Progenitor cell of endocrine pancreas (in vitro differentiated cells): ENCODE data around the gene ENG. TPM values are rescaled to one million over a fixed set of nuclear protein-coding genes. Genes with fewer than 3 reads are reported as not detected.

Experiments used
- DNase-seq: peaks from one replicate; pipeline ENCODE4 v3.0.0; 2021; ENCODE audit warnings: low spot score; ENCODE audit not compliant: unreplicated experiment
- H3K27ac Mint-ChIP-seq: 2 replicates; pipeline ENCODE4 v1.8.0; 2021; ENCODE audit warnings: mild to moderate bottlenecking, moderate library complexity, mixed read lengths
- H3K27me3 Mint-ChIP-seq: 2 replicates; pipeline ENCODE4 v1.8.0; 2021; ENCODE audit warnings: mixed read lengths
- H3K36me3 Mint-ChIP-seq: 2 replicates; pipeline ENCODE4 v1.8.0; 2022; ENCODE audit warnings: mixed read lengths; ENCODE audit not compliant: insufficient read depth
- H3K4me1 Mint-ChIP-seq: 2 replicates; pipeline ENCODE4 v1.8.0; 2021; ENCODE audit warnings: low read depth, mixed read lengths
- H3K4me3 Mint-ChIP-seq: 2 replicates; pipeline ENCODE4 v1.8.0; 2021; ENCODE audit warnings: low read depth, mild to moderate bottlenecking, moderate library complexity, mixed read lengths
- H3K9me3 Mint-ChIP-seq: 2 replicates; pipeline ENCODE4 v1.8.0; 2021; ENCODE audit warnings: low read depth, mixed read lengths
- total RNA-seq: library from RNA; stranded (reverse); gene quantifications from 2 replicates; pipeline ENCODE4 v1.2.1, GENCODE V29; 2021
- TF ChIP-seq, protein P1 (sequence below): fragments of 200-600 bp; sonication (generic); IDR thresholded peaks from one replicate; pipeline ENCODE4 v1.5.0; 2021; ENCODE audit warnings: antibody characterized with exemption, mild to moderate bottlenecking; ENCODE audit not compliant: unreplicated experiment

The ENG gene
- total RNA-seq, 1 donor from 2014 or later, result 0.91 TPM

DNA sequence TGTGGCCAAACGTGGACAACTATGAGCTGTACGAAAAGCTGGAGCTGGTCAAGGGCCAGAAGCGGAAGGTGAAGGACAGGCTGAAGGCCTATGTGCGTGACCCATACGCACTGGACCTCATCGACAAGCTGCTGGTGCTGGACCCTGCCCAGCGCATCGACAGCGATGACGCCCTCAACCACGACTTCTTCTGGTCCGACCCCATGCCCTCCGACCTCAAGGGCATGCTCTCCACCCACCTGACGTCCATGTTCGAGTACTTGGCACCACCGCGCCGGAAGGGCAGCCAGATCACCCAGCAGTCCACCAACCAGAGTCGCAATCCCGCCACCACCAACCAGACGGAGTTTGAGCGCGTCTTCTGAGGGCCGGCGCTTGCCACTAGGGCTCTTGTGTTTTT is 65.3 kb downstream of the ENG start:
- Mint-ChIP-seq H3K4me1 (peaks cover 7% of the 10 kb centered on the region), H3K9me3 (no peaks in the 10 kb centered on the region), H3K27ac (no peak overlapping the region), H3K36me3 (peaks cover 21% of the 10 kb centered on the region), H3K27me3 (no peaks in the 10 kb centered on the region), H3K4me3 (no peak overlapping the region)
- TF ChIP-seq, protein P1, sequence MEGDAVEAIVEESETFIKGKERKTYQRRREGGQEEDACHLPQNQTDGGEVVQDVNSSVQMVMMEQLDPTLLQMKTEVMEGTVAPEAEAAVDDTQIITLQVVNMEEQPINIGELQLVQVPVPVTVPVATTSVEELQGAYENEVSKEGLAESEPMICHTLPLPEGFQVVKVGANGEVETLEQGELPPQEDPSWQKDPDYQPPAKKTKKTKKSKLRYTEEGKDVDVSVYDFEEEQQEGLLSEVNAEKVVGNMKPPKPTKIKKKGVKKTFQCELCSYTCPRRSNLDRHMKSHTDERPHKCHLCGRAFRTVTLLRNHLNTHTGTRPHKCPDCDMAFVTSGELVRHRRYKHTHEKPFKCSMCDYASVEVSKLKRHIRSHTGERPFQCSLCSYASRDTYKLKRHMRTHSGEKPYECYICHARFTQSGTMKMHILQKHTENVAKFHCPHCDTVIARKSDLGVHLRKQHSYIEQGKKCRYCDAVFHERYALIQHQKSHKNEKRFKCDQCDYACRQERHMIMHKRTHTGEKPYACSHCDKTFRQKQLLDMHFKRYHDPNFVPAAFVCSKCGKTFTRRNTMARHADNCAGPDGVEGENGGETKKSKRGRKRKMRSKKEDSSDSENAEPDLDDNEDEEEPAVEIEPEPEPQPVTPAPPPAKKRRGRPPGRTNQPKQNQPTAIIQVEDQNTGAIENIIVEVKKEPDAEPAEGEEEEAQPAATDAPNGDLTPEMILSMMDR, result no peak
- no peak for DNase-seq

DNA sequence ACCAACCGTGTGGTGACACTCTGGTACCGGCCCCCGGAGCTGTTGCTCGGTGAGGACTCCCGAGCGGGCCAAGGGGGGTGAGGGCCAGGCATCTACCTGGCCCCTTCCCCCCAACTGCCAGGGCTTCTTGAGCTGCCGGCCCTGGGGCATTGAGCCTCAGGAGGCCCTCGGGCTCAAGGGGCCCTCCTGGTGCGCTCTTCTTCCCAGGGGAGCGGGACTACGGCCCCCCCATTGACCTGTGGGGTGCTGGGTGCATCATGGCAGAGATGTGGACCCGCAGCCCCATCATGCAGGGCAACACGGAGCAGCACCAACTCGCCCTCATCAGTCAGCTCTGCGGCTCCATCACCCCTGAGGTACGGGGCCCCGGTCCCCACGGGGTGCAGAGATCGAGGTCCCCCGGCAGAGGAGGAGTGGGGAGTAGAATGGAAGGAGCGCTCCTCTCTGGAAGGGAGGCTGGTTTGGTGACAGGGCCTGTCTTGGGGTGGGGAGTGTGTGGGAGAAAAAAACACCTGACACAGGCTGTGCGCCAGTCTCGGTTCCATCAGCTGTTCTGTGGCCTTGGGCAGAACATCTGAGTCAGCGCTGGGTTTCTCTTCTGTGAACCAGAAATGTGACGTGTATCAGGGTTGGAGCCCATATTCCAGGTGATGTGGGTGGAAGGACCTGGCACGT is 66.0 kb downstream of the ENG start:
- Mint-ChIP-seq H3K27me3 (no peaks in the 10 kb centered on the region), H3K9me3 (no peaks in the 10 kb centered on the region), H3K36me3 (peaks cover 21% of the 10 kb centered on the region), H3K4me1 (peaks cover 7% of the 10 kb centered on the region), H3K4me3 (no peak overlapping the region), H3K27ac (no peak overlapping the region)
- TF ChIP-seq, protein P1, result no peak
- no peak for DNase-seq

DNA sequence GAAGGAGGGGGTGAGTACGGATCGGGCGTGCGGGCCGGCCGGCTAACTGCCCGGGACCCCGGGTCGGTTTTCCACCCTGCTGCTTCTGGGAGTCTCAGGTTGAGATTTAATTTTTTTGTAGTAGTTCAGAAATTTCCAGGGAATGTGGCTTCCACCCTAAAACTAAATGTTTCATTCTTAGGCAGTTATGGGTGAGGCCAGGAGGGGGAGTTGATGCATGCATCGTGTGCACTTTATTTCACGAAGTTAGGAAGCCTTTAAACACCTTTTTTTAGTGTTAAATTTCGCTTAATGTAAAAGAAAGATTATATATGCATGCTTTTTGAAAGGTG is 67.7 kb downstream of the ENG start:
- no peak for DNase-seq
- H3K4me3 Mint-ChIP-seq, result peak overlapping the region; percentile 88
- peaks cover 6% of the 10 kb centered on the region for H3K4me1 Mint-ChIP-seq
- no peaks in the 10 kb centered on the region for H3K27me3 Mint-ChIP-seq
- peaks cover 18% of the 10 kb centered on the region for H3K36me3 Mint-ChIP-seq
- TF ChIP-seq, protein P1, result peak; percentile 43
- H3K9me3 Mint-ChIP-seq, result no peaks in the 10 kb centered on the region
- peak overlapping the region; percentile 90 for H3K27ac Mint-ChIP-seq

DNA sequence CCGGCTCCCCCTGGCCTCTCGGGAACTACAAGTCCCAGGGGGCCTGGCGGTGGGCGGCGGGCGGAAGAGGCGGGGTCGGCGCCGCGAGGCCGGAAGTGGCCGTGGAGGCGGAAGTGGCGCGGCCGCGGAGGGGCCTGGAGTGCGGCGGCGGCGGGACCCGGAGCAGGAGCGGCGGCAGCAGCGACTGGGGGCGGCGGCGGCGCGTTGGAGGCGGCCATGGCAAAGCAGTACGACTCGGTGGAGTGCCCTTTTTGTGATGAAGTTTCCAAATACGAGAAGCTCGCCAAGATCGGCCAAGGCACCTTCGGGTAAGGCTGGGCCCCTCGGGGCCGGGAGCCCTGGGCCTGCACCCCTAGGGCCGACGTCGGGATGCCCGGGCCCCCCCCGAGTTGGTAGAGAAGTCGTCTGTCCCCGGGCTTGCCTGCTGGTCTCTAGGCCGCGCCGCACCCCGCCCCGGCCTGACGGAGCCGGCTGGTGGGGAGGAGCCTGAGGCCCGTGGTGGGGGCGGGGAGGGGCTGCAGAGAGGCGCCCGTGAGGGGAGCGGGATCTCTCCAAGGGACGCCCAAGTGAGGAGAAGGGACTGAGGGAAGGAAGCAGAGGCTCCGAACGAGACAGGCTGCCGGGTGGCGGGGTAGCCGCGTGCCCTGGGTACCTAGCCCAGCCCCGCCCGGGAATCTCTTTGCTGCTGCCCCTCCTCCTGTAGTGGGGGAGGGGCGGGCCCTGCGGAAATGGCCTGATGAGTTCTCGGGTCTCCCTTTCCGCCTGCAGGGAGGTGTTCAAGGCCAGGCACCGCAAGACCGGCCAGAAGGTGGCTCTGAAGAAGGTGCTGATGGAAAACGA is 68.3 kb downstream of the ENG start, which contains the start of gene CDK9:
TSS of gene CDK9 (plus strand) at position 102 of the 840 bp plus-strand sequence. CDS start at position 217, 115 bp downstream.
- Mint-ChIP-seq H3K4me3 (peak within 1 kb of the TSS; percentile 88), H3K27ac (peak within 1 kb of the TSS; percentile 90), H3K9me3 (no peaks in the 10 kb centered on the region), H3K4me1 (peaks cover 6% of the 10 kb centered on the region), H3K27me3 (no peaks in the 10 kb centered on the region), H3K36me3 (peaks cover 17% of the 10 kb centered on the region)
- peak; percentile 88 for DNase-seq
- TF ChIP-seq, protein P1, result no peak

DNA sequence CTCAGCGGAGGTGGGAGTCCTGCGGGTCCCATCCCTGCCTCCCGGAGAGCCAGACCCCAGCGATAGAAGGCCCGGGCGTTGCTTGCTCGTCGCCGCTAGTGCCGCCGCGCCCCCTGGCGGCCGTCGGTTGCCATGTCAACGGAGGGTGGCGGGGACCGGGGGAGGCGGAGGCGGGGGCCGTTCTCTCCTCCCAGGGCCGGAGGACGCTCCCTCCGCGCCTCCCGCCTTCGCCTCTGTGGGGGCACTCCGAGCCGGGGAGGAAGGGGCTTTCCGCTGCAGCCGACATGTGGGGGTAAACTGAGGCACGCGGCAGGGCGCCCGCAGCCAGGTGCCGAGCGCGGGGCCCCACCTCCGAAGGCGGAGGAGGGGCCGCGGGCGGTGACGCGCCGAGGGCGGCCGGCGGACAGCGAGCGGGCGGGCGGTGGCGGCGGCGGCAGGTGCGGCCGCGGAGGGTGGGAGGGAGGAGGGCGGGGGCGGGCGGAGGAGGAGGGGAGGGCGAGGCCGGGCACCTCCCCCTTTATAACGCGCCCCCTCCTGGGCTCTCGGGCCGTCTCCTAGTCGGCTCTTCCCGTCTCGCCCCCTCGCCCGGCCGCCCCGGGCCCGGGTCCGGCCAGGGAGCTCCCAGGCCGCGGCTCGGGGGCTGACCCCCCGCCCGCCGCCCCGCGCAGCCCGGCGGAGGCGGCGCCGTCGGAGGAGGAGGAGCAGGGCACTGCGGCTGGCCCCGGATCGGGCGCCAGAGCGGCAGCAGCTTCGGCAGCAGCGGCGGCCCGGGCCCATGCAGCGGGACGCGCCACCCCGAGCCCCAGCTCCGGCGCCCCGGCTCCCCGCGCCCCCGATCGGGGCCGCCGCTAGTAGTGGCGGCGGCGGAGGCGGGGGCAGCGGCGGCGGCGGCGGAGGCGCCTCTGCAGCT is 69.2 kb downstream of the ENG start:
- Mint-ChIP-seq H3K4me1 (peaks cover 6% of the 10 kb centered on the region), H3K27me3 (no peaks in the 10 kb centered on the region), H3K4me3 (peak overlapping the region; percentile 88), H3K9me3 (no peaks in the 10 kb centered on the region), H3K27ac (peak overlapping the region; percentile 82), H3K36me3 (peaks cover 14% of the 10 kb centered on the region)
- peak; percentile 90 for DNase-seq
- TF ChIP-seq, protein P1, result peak; percentile 91
